ENCODE measurements around the gene GET4.

DNA sequence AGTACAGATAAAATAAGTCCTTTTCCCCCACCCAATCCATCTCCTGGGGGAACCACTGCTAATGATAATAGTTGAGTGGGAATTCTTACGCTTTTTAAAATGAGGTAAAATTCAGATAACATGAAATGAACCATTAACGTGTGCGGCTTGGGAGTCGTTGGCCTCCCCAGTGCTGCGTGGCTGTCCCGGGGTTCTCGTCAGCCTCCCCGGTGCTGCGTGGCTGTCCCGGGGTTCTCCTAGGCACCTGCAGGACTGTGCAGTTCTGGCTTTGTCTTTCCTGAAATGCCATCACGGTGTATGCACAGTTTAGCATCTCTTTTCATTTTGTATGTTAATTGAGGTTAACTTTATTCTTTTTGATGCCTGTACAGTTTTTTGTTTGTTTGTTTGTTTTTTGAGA lies 30.6 kb upstream of the GET4 start:
- no peak for TF ChIP-seq POLR2A (IDR thresholded peaks at IDR 0.05)
- TF ChIP-seq, protein P1, sequence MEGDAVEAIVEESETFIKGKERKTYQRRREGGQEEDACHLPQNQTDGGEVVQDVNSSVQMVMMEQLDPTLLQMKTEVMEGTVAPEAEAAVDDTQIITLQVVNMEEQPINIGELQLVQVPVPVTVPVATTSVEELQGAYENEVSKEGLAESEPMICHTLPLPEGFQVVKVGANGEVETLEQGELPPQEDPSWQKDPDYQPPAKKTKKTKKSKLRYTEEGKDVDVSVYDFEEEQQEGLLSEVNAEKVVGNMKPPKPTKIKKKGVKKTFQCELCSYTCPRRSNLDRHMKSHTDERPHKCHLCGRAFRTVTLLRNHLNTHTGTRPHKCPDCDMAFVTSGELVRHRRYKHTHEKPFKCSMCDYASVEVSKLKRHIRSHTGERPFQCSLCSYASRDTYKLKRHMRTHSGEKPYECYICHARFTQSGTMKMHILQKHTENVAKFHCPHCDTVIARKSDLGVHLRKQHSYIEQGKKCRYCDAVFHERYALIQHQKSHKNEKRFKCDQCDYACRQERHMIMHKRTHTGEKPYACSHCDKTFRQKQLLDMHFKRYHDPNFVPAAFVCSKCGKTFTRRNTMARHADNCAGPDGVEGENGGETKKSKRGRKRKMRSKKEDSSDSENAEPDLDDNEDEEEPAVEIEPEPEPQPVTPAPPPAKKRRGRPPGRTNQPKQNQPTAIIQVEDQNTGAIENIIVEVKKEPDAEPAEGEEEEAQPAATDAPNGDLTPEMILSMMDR (IDR thresholded peaks at IDR 0.05): no peak

Data from adrenal gland (tissue), 5 donors.